ENCODE results near the gene ISM2.

GRCh38 chr14:77505031-77505430 is 6.4 kb upstream of the ISM2 start:
- no peak for TF ChIP-seq CTCF (IDR thresholded peaks at IDR 0.05)
- TF ChIP-seq ZFX (IDR thresholded peaks at IDR 0.05; ENCODE audit: borderline replicate concordance) = no peak

Measured in 22Rv1 (cell line).